Glutamatergic neuron (in vitro differentiated cells): Measurements from ENCODE around the gene E2F6. TPM values are rescaled to one million over a fixed set of nuclear protein-coding genes. Genes with fewer than 3 reads are reported as not detected.

Experiments
- DNase-seq: peaks from one replicate; pipeline ENCODE4 v3.0.0; 2022
- H3K27ac Mint-ChIP-seq: one replicate; pipeline ENCODE4 v1.8.0; 2020; ENCODE audit warnings: mild to moderate bottlenecking, mixed read lengths, inconsistent platforms; ENCODE audit not compliant: unreplicated experiment
- H3K27me3 Mint-ChIP-seq: one replicate; pipeline ENCODE4 v1.8.0; 2020; ENCODE audit warnings: mild to moderate bottlenecking, moderate library complexity, mixed read lengths, inconsistent platforms; ENCODE audit not compliant: unreplicated experiment
- H3K36me3 Mint-ChIP-seq: one replicate; pipeline ENCODE4 v1.8.0; 2020; ENCODE audit warnings: mild to moderate bottlenecking, mixed read lengths, inconsistent platforms; ENCODE audit not compliant: unreplicated experiment
- H3K4me1 Mint-ChIP-seq: one replicate; pipeline ENCODE4 v1.8.0; 2020; ENCODE audit warnings: mild to moderate bottlenecking, low read depth, mixed read lengths, inconsistent platforms; ENCODE audit not compliant: unreplicated experiment
- H3K4me3 Mint-ChIP-seq: one replicate; pipeline ENCODE4 v1.8.0; 2020; ENCODE audit warnings: mild to moderate bottlenecking, mixed read lengths, inconsistent platforms; ENCODE audit not compliant: unreplicated experiment
- H3K9me3 Mint-ChIP-seq: one replicate; pipeline ENCODE4 v1.8.0; 2020; ENCODE audit warnings: mild to moderate bottlenecking, moderate library complexity, mixed read lengths, inconsistent platforms; ENCODE audit not compliant: unreplicated experiment
- CTCF ChIP-seq: fragments of 200-600 bp; sonication (generic); IDR thresholded peaks from one replicate; pipeline ENCODE4 v1.5.0; 2021; ENCODE audit not compliant: partially characterized antibody, unreplicated experiment
- total RNA-seq: library from RNA; stranded (reverse); fragmentation: NEBNext Ultra II Directional; extraction: Animal tissue kit (Norgen Biotek cat#: 25700); gene quantifications from one replicate; pipeline ENCODE4 v1.2.1, GENCODE V29; 2021; ENCODE audit not compliant: unreplicated experiment

Gene E2F6
- total RNA-seq, 1 donor from 2014 or later = 22.1 TPM

- no peaks in the 10 kb centered on the region for H3K36me3 Mint-ChIP-seq
- no peak for DNase-seq
- peaks cover 32% of the 10 kb centered on the region for H3K4me1 Mint-ChIP-seq
- H3K4me3 Mint-ChIP-seq = no peak overlapping the region
- peaks cover 5% of the 10 kb centered on the region for H3K27me3 Mint-ChIP-seq
- no peak overlapping the region for H3K27ac Mint-ChIP-seq
- TF ChIP-seq CTCF = no peak
- H3K9me3 Mint-ChIP-seq = peaks cover 11% of the 10 kb centered on the region
Measured at GRCh38 chr2:11398750-11399437, 67.1 kb downstream of the E2F6 start.

GRCh38 chr2:11397513-11397912 lies 68.4 kb downstream of the E2F6 start:
- TF ChIP-seq CTCF = no peak
- H3K9me3 Mint-ChIP-seq = peaks cover 11% of the 10 kb centered on the region
- peaks cover 35% of the 10 kb centered on the region for H3K4me1 Mint-ChIP-seq
- H3K4me3 Mint-ChIP-seq = no peak overlapping the region
- H3K36me3 Mint-ChIP-seq = no peaks in the 10 kb centered on the region
- no peak for DNase-seq
- H3K27ac Mint-ChIP-seq = no peak overlapping the region
- H3K27me3 Mint-ChIP-seq = peaks cover 5% of the 10 kb centered on the region

- peak overlapping the region; percentile 83 for H3K27ac Mint-ChIP-seq
- peak overlapping the region; percentile 34 for H3K4me3 Mint-ChIP-seq
- H3K4me1 Mint-ChIP-seq = peaks cover 35% of the 10 kb centered on the region
- no peak for TF ChIP-seq CTCF
- peaks cover 2% of the 10 kb centered on the region for H3K27me3 Mint-ChIP-seq
- H3K9me3 Mint-ChIP-seq = peaks cover 11% of the 10 kb centered on the region
- H3K36me3 Mint-ChIP-seq = no peaks in the 10 kb centered on the region
- DNase-seq = peak; percentile 27
Measured at GRCh38 chr2:11396467-11397445, 69.2 kb downstream of the E2F6 start.

- H3K9me3 Mint-ChIP-seq = peaks cover 11% of the 10 kb centered on the region
- H3K36me3 Mint-ChIP-seq = no peaks in the 10 kb centered on the region
- DNase-seq = no peak
- H3K4me1 Mint-ChIP-seq = peaks cover 35% of the 10 kb centered on the region
- H3K27ac Mint-ChIP-seq = peak overlapping the region; percentile 83
- TF ChIP-seq CTCF = no peak
- H3K27me3 Mint-ChIP-seq = peaks cover 2% of the 10 kb centered on the region
- peak overlapping the region; percentile 34 for H3K4me3 Mint-ChIP-seq
Measured at GRCh38 chr2:11396021-11396420, 69.9 kb downstream of the E2F6 start.
